IMR-90 (cell line): ENCODE measurements around the gene PRPF40B. TPM values are rescaled to one million over a fixed set of nuclear protein-coding genes. Genes with fewer than 3 reads are reported as not detected.

ENCODE experiments used
- ATAC-seq: fragments of 200-7000 bp; cut with Tn5 transposase; 2 replicates; pipeline ENCODE4 v1.9.1; 2020; ENCODE audit warnings: low read depth, mild to moderate bottlenecking, moderate library complexity
- BruUV-seq: library from RNA; stranded (reverse); fragments of 400-500 nt; replicated peaks from 2 replicates; lab custom pipeline; 2021; lab: Mats Ljungman, UMichigan
- CTCF ChIA-PET: fragments of 300-600 bp; formaldehyde crosslinking; extraction: SDS; loops from one replicate; lab custom pipeline; 2021; ENCODE audit warnings: antibody characterized with exemption; lab: Yijun Ruan, JAX
- POLR2A ChIA-PET: fragments of 300-600 bp; sonication (Branson Sonifier 250); formaldehyde crosslinking; loops from one replicate; lab custom pipeline; 2022; ENCODE audit warnings: antibody characterized with exemption; ENCODE audit not compliant: unreplicated experiment; lab: Charles Lee
- DNase-seq: peaks from one replicate; pipeline ENCODE4 v3.0.0; 2013
- H2AFZ ChIP-seq: replicated peaks from 2 replicates; pipeline ENCODE3; 2013; ENCODE audit warnings: low read length, mild to moderate bottlenecking; ENCODE audit not compliant: poor library complexity
- H2AK5ac ChIP-seq: 2 replicates; pipeline ENCODE4 v1.6.1; 2013; ENCODE audit warnings: low read depth, low read length, inconsistent platforms
- H2AK9ac ChIP-seq: replicated peaks from 2 replicates; pipeline ENCODE3; 2013; ENCODE audit warnings: mild to moderate bottlenecking, low read depth, low read length, moderate library complexity; ENCODE audit not compliant: poor library complexity
- H2BK120ac ChIP-seq: 2 replicates; pipeline ENCODE4 v1.6.1; 2013; ENCODE audit warnings: low read depth, low read length, inconsistent platforms
- H2BK15ac ChIP-seq: 3 replicates; pipeline ENCODE4 v1.6.1; 2013; ENCODE audit warnings: low read depth, low read length, inconsistent platforms
- H2BK20ac ChIP-seq: 2 replicates; pipeline ENCODE4 v1.6.1; 2013; ENCODE audit warnings: low read depth, mild to moderate bottlenecking, inconsistent platforms, low read length, moderate library complexity
- H2BK5ac ChIP-seq: 2 replicates; pipeline ENCODE4 v1.6.1; 2013; ENCODE audit warnings: mild to moderate bottlenecking, low read depth, low read length, inconsistent platforms; ENCODE audit not compliant: poor library complexity, severe bottlenecking
- H3K14ac ChIP-seq: replicated peaks from 2 replicates; pipeline ENCODE4 v1.6.1; 2013; ENCODE audit warnings: low read depth, low read length, inconsistent platforms
- H3K18ac ChIP-seq: 2 replicates; pipeline ENCODE4 v1.6.1; 2013; ENCODE audit warnings: low read depth, low read length, control low read depth
- H3K23ac ChIP-seq: 2 replicates; pipeline ENCODE4 v1.6.1; 2013; ENCODE audit warnings: low read depth, low read length, inconsistent platforms
- H3K27ac ChIP-seq: 2 replicates; pipeline ENCODE4 v1.5.1; 2013; ENCODE audit warnings: mild to moderate bottlenecking, control low read depth, low read length; ENCODE audit not compliant: insufficient read depth
- H3K27me3 ChIP-seq: 2 replicates; pipeline ENCODE4 v1.6.1; 2013; ENCODE audit warnings: low read length; ENCODE audit not compliant: control insufficient read depth, insufficient read depth
- H3K36me3 ChIP-seq: 2 replicates; pipeline ENCODE4 v1.6.1; 2013; ENCODE audit warnings: low read length, mixed read lengths; ENCODE audit not compliant: control insufficient read depth, insufficient read depth
- H3K4ac ChIP-seq: 2 replicates; pipeline ENCODE4 v1.6.1; 2013; ENCODE audit warnings: low read depth, low read length, inconsistent platforms
- H3K4me1 ChIP-seq: 2 replicates; pipeline ENCODE4 v1.6.1; 2013; ENCODE audit warnings: low read length, mixed read lengths; ENCODE audit not compliant: control insufficient read depth, insufficient read depth
- H3K4me2 ChIP-seq: 2 replicates; pipeline ENCODE4 v1.6.1; 2013; ENCODE audit warnings: low read depth, mild to moderate bottlenecking, control low read depth, low read length, moderate library complexity
- H3K4me3 ChIP-seq: 2 replicates; pipeline ENCODE4 v1.5.1; 2013; ENCODE audit warnings: low read depth, mild to moderate bottlenecking, control low read depth, low read length, moderate library complexity; ENCODE audit not compliant: insufficient read depth
- H3K56ac ChIP-seq: 2 replicates; pipeline ENCODE4 v1.6.1; 2013; ENCODE audit warnings: low read length, inconsistent platforms; ENCODE audit not compliant: insufficient read depth; ENCODE audit errors: extremely low read depth
- H3K79me1 ChIP-seq, 2 experiments: 2 replicates each; pipeline ENCODE4 v1.6.1; 2013; ENCODE audit warnings: low read length in 2 of 2, inconsistent platforms in 1 of 2, low read depth in 1 of 2
- H3K9ac ChIP-seq: 2 replicates; pipeline ENCODE4 v1.6.1; 2013; ENCODE audit warnings: low read depth, low read length, control low read depth
- H3K9me1 ChIP-seq: 2 replicates; pipeline ENCODE4 v1.6.1; 2013; ENCODE audit warnings: low read length, inconsistent platforms; ENCODE audit not compliant: insufficient read depth
- H3K9me3 ChIP-seq: 2 replicates; pipeline ENCODE4 v1.6.1; 2013; ENCODE audit warnings: low read length; ENCODE audit not compliant: control insufficient read depth, insufficient read depth
- H4K20me1 ChIP-seq: 2 replicates; pipeline ENCODE4 v1.6.1; 2013; ENCODE audit warnings: low read length, inconsistent platforms; ENCODE audit not compliant: insufficient read depth
- H4K5ac ChIP-seq: 2 replicates; pipeline ENCODE4 v1.6.1; 2013; ENCODE audit warnings: mild to moderate bottlenecking, low read depth, low read length, control low read depth
- H4K8ac ChIP-seq, 2 experiments: 2 replicates each; pipeline ENCODE4 v1.6.1; 2013; ENCODE audit warnings: low read depth in 2 of 2, low read length in 2 of 2, control low read depth in 1 of 2, inconsistent platforms in 1 of 2
- H4K91ac ChIP-seq: 2 replicates; pipeline ENCODE4 v1.6.1; 2013; ENCODE audit warnings: low read depth, low read length, inconsistent platforms; ENCODE audit not compliant: insufficient read depth
- CEBPB ChIP-seq: IDR thresholded peaks from 2 replicates; pipeline ENCODE4 v1.6.1; 2012; ENCODE audit warnings: low read depth, low read length, improper control_type of control experiment
- CHD1 ChIP-seq: IDR thresholded peaks from 2 replicates; pipeline ENCODE4 v1.6.1; 2012; ENCODE audit warnings: low read depth, low read length, improper control_type of control experiment
- CTCF ChIP-seq: conservative IDR thresholded peaks from 2 replicates; pipeline ENCODE4 v1.5.1; 2012; ENCODE audit warnings: mild to moderate bottlenecking, low read depth, low read length, improper control_type of control experiment
- ELK1 ChIP-seq: fragments of 150-350 bp; IDR thresholded peaks from 2 replicates; pipeline ENCODE4 v1.6.1; 2016; ENCODE audit warnings: low read depth, mild to moderate bottlenecking, low read length, moderate library complexity, borderline replicate concordance
- FOS ChIP-seq: fragments of 150-350 bp; IDR thresholded peaks from 2 replicates; pipeline ENCODE4 v1.6.1; 2016; ENCODE audit warnings: low read depth, low read length
- MAFK ChIP-seq: IDR thresholded peaks from 2 replicates; pipeline ENCODE4 v1.6.1; 2012; ENCODE audit warnings: low read depth, low read length, improper control_type of control experiment
- MAZ ChIP-seq: IDR thresholded peaks from 2 replicates; pipeline ENCODE4 v1.6.1; 2012; ENCODE audit warnings: low read depth, mild to moderate bottlenecking, low read length, improper control_type of control experiment, moderate library complexity, borderline replicate concordance
- MXI1 ChIP-seq: IDR thresholded peaks from 2 replicates; pipeline ENCODE4 v1.6.1; 2012; ENCODE audit warnings: low read depth, mild to moderate bottlenecking, low read length, moderate library complexity, borderline replicate concordance
- POLR2A ChIP-seq: IDR thresholded peaks from 2 replicates; pipeline ENCODE4 v1.6.1; 2012; ENCODE audit warnings: mild to moderate bottlenecking, low read depth, low read length
- RAD21 ChIP-seq: IDR thresholded peaks from 2 replicates; pipeline ENCODE4 v1.6.1; 2012; ENCODE audit warnings: low read length, improper control_type of control experiment
- RFX5 ChIP-seq: IDR thresholded peaks from 2 replicates; pipeline ENCODE4 v1.8.0; 2012; ENCODE audit warnings: low read depth, mild to moderate bottlenecking, low read length, moderate library complexity
- SMC3 ChIP-seq: fragments of 150-350 bp; IDR thresholded peaks from 2 replicates; pipeline ENCODE4 v1.6.1; 2016; ENCODE audit warnings: low read depth, mild to moderate bottlenecking, antibody characterized with exemption, low read length, moderate library complexity
- WGBS, 2 experiments: methylation state at CpG; one replicate each; pipeline versions ENCODE4 v1.1.5 to v1.1.7; 2013; ENCODE audit warnings: missing lambda C conversion rate in 2 of 2; ENCODE audit not compliant: insufficient read length in 1 of 2; ENCODE audit errors: extremely low coverage in 2 of 2; 5-methylcytosine and 5-hydroxymethylcytosine counted together
- dilution Hi-C: fragments of 300-500 bp; cut with HindIII; formaldehyde crosslinking; loops from one replicate; pipeline ENCODE4 v1.14.3; 2018; ENCODE audit warnings: low sequenced_read_pairs; ENCODE audit not compliant: unreplicated experiment
- in situ Hi-C: fragments of 300-500 bp; cut with MboI; formaldehyde crosslinking; loops from 3 replicates; pipeline ENCODE4 v1.14.3; 2019; ENCODE audit warnings: low sequenced_read_pairs, inconsistent platforms, mixed read lengths
- intact Hi-C: fragments of 100-400 bp; cut with micrococcal nuclease; formaldehyde crosslinking; loops from 2 replicates; pipeline ENCODE4 v1.10.0; 2022
- polyA plus RNA-seq, 3 experiments: library from polyadenylated mRNA; depleted of rRNA; stranded (reverse); fragments of >200 nt; gene quantifications; 2 replicates each; pipeline ENCODE4 v1.2.3, GENCODE V29; 2012; ENCODE audit warnings: low replicate concordance in 1 of 3
- total RNA-seq: library from RNA; depleted of rRNA; stranded (reverse); fragments of >200 nt; gene quantifications from 2 replicates; pipeline ENCODE4 v1.2.3, GENCODE V29; 2012

PRPF40B gene
- total and polyA plus RNA-seq, 2 of the 4 experiments (the other 2 are of a cell fraction): 5.0 to 11.8 TPM

- TF ChIP-seq SMC3 (peak; percentile 74), MXI1 (no peak)
Observed at GRCh38 chr12:49636979-49637755, 13.8 kb downstream of the PRPF40B start (continued).

- ChIA-PET POLR2A (no interaction called here), CTCF (no interaction called here)
- Histone ChIP-seq H4K91ac (no peak overlapping the region), H3K9me1 (no peaks in the 10 kb centered on the region), H2BK20ac (no peak overlapping the region), H3K79me1 (no peaks in the 10 kb centered on the region), H2AFZ (no peak overlapping the region), H4K20me1 (peaks cover 7% of the 10 kb centered on the region; the same call in 1 of the 2 replicates), H2AK9ac (no peak overlapping the region), H4K8ac (no peak overlapping the region), H3K9ac (no peak overlapping the region), H3K18ac (no peak overlapping the region), H2BK120ac (no peak overlapping the region), H3K36me3 (peaks cover 39% of the 10 kb centered on the region), H2BK5ac (no peak overlapping the region), H3K14ac (no peak overlapping the region), H3K4ac (no peak overlapping the region), H3K4me2 (no peak overlapping the region), H3K4me3 (no peak overlapping the region), H3K27ac (no peak overlapping the region), H2AK5ac (no peak overlapping the region), H3K56ac (no peak overlapping the region), H2BK15ac (no peak overlapping the region), H3K23ac (no peak overlapping the region), H3K4me1 (peaks cover 5% of the 10 kb centered on the region; the same call in 1 of the 2 replicates), H3K27me3 (no peaks in the 10 kb centered on the region), H4K5ac (no peak overlapping the region), H3K9me3 (no peaks in the 10 kb centered on the region)
- ATAC-seq (no peak), DNase-seq (no peak)
- dilution Hi-C loops (no loop called here), in situ Hi-C loops (loop anchor here (5.0 kb wide), 1 partner anchor 65 kb away; the partner anchor contains the start of gene FMNL3), intact Hi-C loops (no loop called here)
- no TSS peak for BruUV-seq
- WGBS, 2 experiments: 73% methylated on average over 2 of the region's 17 CpGs; no CpG with 5 or more reads in 1 of the 2 experiments
- TF ChIP-seq FOS (no peak), ELK1 (no peak), MAZ (no peak), CHD1 (no peak), POLR2A (no peak), RFX5 (no peak), CEBPB (no peak), CTCF (no peak), MAFK (no peak), RAD21 (no peak)
Observed at GRCh38 chr12:49641748-49642369, 18.5 kb downstream of the PRPF40B start.
